Transverse colon (tissue), 4 donors: Measurements from ENCODE around the gene PPID. TPM values are rescaled to one million over a fixed set of nuclear protein-coding genes. Genes with fewer than 3 reads are reported as not detected.
"Not testable (repeated sequence)": the region's sequence is repeated elsewhere in the genome, so short reads cannot be mapped to it uniquely, and the experiment has no call there.

Experiments
- DNase-seq: peaks from one replicate; pipeline ENCODE4 v3.0.0-alpha.2; 2019
- H3K27ac ChIP-seq, 4 donors: fragments of 200-600 bp; sonication (generic); 2 replicates each; pipeline ENCODE4 v1.5.1; 2016 to 2018; ENCODE audit warnings: inconsistent platforms in 4 of 4
- H3K27me3 ChIP-seq: fragments of 200-600 bp; sonication (generic); 2 replicates; pipeline ENCODE4 v1.5.1; 2017; ENCODE audit warnings: inconsistent platforms
- H3K36me3 ChIP-seq, 4 donors: fragments of 200-600 bp; sonication (generic); 2 replicates each; pipeline ENCODE4 v1.5.1; 2017 to 2019; ENCODE audit warnings: inconsistent platforms in 4 of 4
- H3K4me1 ChIP-seq, 4 donors: fragments of 200-600 bp; sonication (generic); 2 replicates each; pipeline ENCODE4 v1.5.1; 2017 to 2020; ENCODE audit warnings: inconsistent platforms in 4 of 4
- H3K4me3 ChIP-seq, 4 donors: fragments of 200-600 bp; sonication (generic); 1 replicate in 1 of 4; 2 replicates in 3 of 4; pipeline versions ENCODE4 v1.5.1 to v1.6.1; 2017 to 2019; ENCODE audit warnings: inconsistent platforms in 4 of 4
- H3K9me3 ChIP-seq, 2 donors: fragments of 200-600 bp; sonication (generic); 2 replicates each; pipeline ENCODE4 v1.5.1; 2017 to 2019; ENCODE audit warnings: inconsistent platforms in 2 of 2
- CTCF ChIP-seq, 5 experiments: fragments of 200-600 bp in 3 of 5; fragments of 450-650 bp in 2 of 5; sonication (generic) in 3 of 5; IDR thresholded peaks; 1 replicate in 2 of 5; 2 replicates in 3 of 5; pipeline ENCODE4 v1.5.1; 2016 to 2017; ENCODE audit warnings: antibody characterized with exemption in 5 of 5, inconsistent platforms in 3 of 5, mild to moderate bottlenecking in 2 of 5, moderate library complexity in 1 of 5
- EP300 ChIP-seq: sonication (generic); formaldehyde crosslinking; IDR thresholded peaks from one replicate; pipeline ENCODE4 v1.6.1; 2017; ENCODE audit warnings: antibody characterized with exemption, low read depth
- POLR2A ChIP-seq: fragments of 450-650 bp; IDR thresholded peaks from one replicate; pipeline ENCODE4 v1.6.1; 2016; ENCODE audit warnings: antibody characterized with exemption, mild to moderate bottlenecking, moderate library complexity
- POLR2AphosphoS5 ChIP-seq, 3 donors: sonication (generic); formaldehyde crosslinking; IDR thresholded peaks; one replicate each; pipeline ENCODE4 v1.6.1; 2016; ENCODE audit warnings: antibody characterized with exemption in 3 of 3
- WGBS, 2 donors: methylation state at CpG; one replicate each; pipeline ENCODE4 v1.1.5; 2018; ENCODE audit warnings: low coverage in 1 of 2; 5-methylcytosine and 5-hydroxymethylcytosine counted together
- in situ Hi-C, 4 donors: fragments of 200-750 bp; cut with MboI; loops; one replicate each; pipeline versions ENCODE4 v1.15.0 to v1.15.1; 2017; ENCODE audit warnings: low sequenced_read_pairs in 3 of 4, low pct_ligation_motif_present in 1 of 4, low pct_unique_long_range_greater_than_20kb in 1 of 4
- intact Hi-C: fragments of 100-400 bp; cut with DNase I; formaldehyde crosslinking; loops from one replicate; pipeline ENCODE4 v1.15.1; 2023; ENCODE audit warnings: low total_unique reads
- total RNA-seq, 4 donors: library from RNA; depleted of rRNA; stranded (reverse); fragments of >200 nt; gene quantifications; one replicate each; pipeline ENCODE4 v1.1.0, GENCODE V29; 2016

PPID gene
- total RNA-seq, 4 donors from 2014 or later = 7.9 to 21.8 (median 12.8) TPM

DNA sequence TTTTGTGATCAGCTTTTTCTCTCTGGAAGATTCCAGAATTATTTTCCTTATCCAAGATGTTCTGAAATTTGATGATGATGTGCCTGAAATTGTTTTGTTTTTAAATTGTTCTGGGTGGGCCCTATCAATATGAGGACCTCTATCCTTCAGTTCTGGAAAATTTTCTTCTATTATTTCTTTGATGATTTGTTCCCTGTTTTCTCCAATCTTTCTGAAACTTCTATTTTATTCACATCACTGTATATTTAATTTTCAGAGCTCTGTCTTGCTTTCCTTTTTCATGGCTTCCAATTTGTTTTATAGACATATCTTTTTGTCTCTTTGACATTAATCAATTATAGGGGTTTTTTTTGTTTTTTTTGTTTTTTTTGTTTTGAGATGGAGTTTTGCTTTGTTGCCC lies 33.4 kb upstream of the PPID start:
- Histone ChIP-seq H3K4me1 (no peaks in the 10 kb centered on the region), H3K27me3 (no peaks in the 10 kb centered on the region), H3K9me3 (no peaks in the 10 kb centered on the region), H3K27ac (no peak overlapping the region), H3K36me3 (no peaks in the 10 kb centered on the region), H3K4me3 (no peak overlapping the region)
- no peak for TF ChIP-seq EP300
- no peak for TF ChIP-seq CTCF (IDR thresholded peaks at IDR 0.05)
- TF ChIP-seq POLR2A = no peak
- no peak for TF ChIP-seq POLR2AphosphoS5 (IDR thresholded peaks at IDR 0.05)
- DNase-seq = no peak
- in situ Hi-C loops (no loop called here), intact Hi-C loops (no loop called here)

DNA sequence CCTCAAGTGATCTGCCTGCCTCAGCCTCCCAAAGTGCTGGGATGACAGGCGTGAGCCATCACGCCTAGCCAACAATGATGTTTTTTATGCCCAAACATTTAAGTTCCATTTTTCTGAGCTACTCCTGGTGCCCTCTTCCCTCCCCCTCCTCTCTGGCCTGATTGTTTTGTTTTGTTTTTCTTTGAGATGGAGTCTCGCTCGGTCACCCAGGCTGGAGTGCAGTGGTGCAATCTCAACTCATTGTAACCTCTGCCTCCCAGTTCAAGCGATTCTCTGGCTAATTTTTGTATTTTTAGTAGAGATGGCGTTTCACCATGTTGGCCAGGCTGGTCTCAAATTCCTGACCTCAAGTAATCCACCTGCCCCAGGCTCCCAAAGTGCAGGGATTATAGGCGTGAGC lies 32.6 kb upstream of the PPID start:
- DNase-seq, in situ Hi-C loops, H3K9me3 ChIP-seq, H3K27ac ChIP-seq, H3K4me3 ChIP-seq, intact Hi-C loops, H3K36me3 ChIP-seq, H3K4me1 ChIP-seq, H3K27me3 ChIP-seq: not testable (repeated sequence)
- 90 to 95% methylated on average over 7 of the region's 7 CpGs for WGBS, 2 donors

GRCh38 chr4:158754385-158755180 lies 31.4 kb upstream of the PPID start:
- no peaks in the 10 kb centered on the region for H3K36me3 ChIP-seq
- 91 to 92% methylated on average over 5 of the region's 5 CpGs for WGBS, 2 donors
- DNase-seq = no peak
- no peaks in the 10 kb centered on the region for H3K27me3 ChIP-seq
- no peaks in the 10 kb centered on the region for H3K9me3 ChIP-seq
- no peak overlapping the region for H3K27ac ChIP-seq
- H3K4me3 ChIP-seq = no peak overlapping the region
- H3K4me1 ChIP-seq = peaks cover 0 to 3% (median 0%) of the 10 kb centered on the region in 4 donors
- no peak for TF ChIP-seq EP300
- TF ChIP-seq POLR2AphosphoS5 (IDR thresholded peaks at IDR 0.05) = no peak
- TF ChIP-seq CTCF (IDR thresholded peaks at IDR 0.05) = no peak
- TF ChIP-seq POLR2A = no peak
- in situ Hi-C loops = no loop called here
- intact Hi-C loops = no loop called here

GRCh38 chr4:158750379-158750778 lies 27.2 kb upstream of the PPID start:
- Histone ChIP-seq H3K4me1 (peaks cover 0 to 3% (median 0%) of the 10 kb centered on the region in 4 donors), H3K9me3 (no peaks in the 10 kb centered on the region), H3K4me3 (no peak overlapping the region), H3K27ac (peak overlapping the region in 2 of 4 donors; percentile 9 to 19), H3K27me3 (no peaks in the 10 kb centered on the region), H3K36me3 (no peaks in the 10 kb centered on the region)
- no peak for TF ChIP-seq EP300
- TF ChIP-seq POLR2A = no peak
- no peak for TF ChIP-seq POLR2AphosphoS5 (IDR thresholded peaks at IDR 0.05)
- TF ChIP-seq CTCF (IDR thresholded peaks at IDR 0.05) = no peak
- intact Hi-C loops (no loop called here), in situ Hi-C loops (no loop called here)
- no peak for DNase-seq
- WGBS, 2 donors = 62 to 66% methylated on average over 3 of the region's 3 CpGs

DNA sequence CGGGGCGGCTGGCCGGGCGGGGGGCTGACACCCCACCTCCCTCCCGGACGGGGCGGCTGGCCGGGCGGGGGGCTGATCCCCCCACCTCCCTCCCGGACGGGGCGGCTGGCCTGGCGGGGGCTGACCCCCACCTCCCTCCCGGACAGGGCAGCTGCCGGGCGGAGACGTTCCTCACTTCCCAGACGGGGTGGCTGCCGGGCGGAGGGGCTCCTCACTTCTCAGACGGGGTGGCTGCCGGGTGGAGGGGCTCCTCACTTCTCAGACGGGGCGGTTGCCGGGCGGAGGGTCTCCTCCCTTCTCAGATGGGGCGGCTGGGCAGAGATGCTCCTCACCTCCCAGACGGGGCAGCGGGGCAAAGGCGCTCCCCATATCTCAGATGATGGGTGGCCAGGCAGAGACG lies 23.3 kb upstream of the PPID start:
- in situ Hi-C loops = loop anchor here in 1 of 4 donors (25.0 kb wide), 1 partner anchor 691 kb away; no protein-coding TSS in a partner anchor
- H3K36me3 ChIP-seq, H3K4me3 ChIP-seq, H3K27me3 ChIP-seq, H3K9me3 ChIP-seq, DNase-seq, H3K27ac ChIP-seq, H3K4me1 ChIP-seq, intact Hi-C loops: not testable (repeated sequence)
- WGBS, 2 donors = no CpG with 5 or more reads among the region's 31 CpGs
